Cardiac fibroblast (primary cell): ENCODE results near the gene EP300.

Source experiments
- DNase-seq, 2 donors: peaks; one replicate each; pipeline versions ENCODE4 v3.0.0 to v3.0.0-alpha.2; 2010; ENCODE audit warnings: low read depth in 2 of 2
- H3K4me3 ChIP-seq, 2 donors: replicated peaks in 1 of 2; 1 replicate in 1 of 2; 2 replicates in 1 of 2; pipeline ENCODE4 v1.5.1; 2011; ENCODE audit warnings: low read depth in 2 of 2, low read length in 2 of 2, mild to moderate bottlenecking in 2 of 2, moderate library complexity in 1 of 2
- TF ChIP-seq, protein P1 (sequence below): IDR thresholded peaks from one replicate; pipeline ENCODE4 v1.5.1; 2011; ENCODE audit warnings: low read depth, mild to moderate bottlenecking, low read length, inconsistent platforms

Gene EP300

DNA sequence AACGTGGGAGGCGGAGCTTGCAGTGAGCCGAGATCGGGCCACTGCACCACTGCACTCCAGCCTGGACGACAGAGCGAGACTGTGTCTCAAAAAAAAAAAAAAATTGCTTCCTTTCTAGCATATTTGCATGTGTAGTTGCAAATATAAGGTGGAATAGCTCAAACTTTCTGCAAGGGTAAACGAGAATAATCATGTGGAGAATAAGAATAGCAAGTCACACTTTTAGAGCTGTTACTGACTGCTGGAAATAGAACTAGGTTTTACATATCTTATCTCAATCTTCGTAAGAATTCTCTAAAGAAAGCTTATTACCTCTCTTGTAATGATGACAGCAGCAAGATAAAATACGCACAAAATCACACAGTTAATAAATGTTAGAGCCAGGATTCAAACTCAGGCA lies 114.3 kb downstream of the EP300 start:
- DNase-seq = no peak
- TF ChIP-seq, protein P1, sequence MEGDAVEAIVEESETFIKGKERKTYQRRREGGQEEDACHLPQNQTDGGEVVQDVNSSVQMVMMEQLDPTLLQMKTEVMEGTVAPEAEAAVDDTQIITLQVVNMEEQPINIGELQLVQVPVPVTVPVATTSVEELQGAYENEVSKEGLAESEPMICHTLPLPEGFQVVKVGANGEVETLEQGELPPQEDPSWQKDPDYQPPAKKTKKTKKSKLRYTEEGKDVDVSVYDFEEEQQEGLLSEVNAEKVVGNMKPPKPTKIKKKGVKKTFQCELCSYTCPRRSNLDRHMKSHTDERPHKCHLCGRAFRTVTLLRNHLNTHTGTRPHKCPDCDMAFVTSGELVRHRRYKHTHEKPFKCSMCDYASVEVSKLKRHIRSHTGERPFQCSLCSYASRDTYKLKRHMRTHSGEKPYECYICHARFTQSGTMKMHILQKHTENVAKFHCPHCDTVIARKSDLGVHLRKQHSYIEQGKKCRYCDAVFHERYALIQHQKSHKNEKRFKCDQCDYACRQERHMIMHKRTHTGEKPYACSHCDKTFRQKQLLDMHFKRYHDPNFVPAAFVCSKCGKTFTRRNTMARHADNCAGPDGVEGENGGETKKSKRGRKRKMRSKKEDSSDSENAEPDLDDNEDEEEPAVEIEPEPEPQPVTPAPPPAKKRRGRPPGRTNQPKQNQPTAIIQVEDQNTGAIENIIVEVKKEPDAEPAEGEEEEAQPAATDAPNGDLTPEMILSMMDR = no peak
- no peak overlapping the region for H3K4me3 ChIP-seq

- no peak for DNase-seq
- no peak overlapping the region for H3K4me3 ChIP-seq
- TF ChIP-seq, protein P1 = no peak
Observed at GRCh38 chr22:41215409-41215808, 123.0 kb downstream of the EP300 start.

GRCh38 chr22:41215926-41216325 lies 123.5 kb downstream of the EP300 start:
- no peak for DNase-seq
- TF ChIP-seq, protein P1 = no peak
- H3K4me3 ChIP-seq = peak overlapping the region in 1 of 2 donors; percentile 30

GRCh38 chr22:41216984-41217383 lies 124.6 kb downstream of the EP300 start:
- peak overlapping the region; percentile 15 to 40 for H3K4me3 ChIP-seq
- peak; percentile 32 to 40 for DNase-seq
- TF ChIP-seq, protein P1 = no peak

DNA sequence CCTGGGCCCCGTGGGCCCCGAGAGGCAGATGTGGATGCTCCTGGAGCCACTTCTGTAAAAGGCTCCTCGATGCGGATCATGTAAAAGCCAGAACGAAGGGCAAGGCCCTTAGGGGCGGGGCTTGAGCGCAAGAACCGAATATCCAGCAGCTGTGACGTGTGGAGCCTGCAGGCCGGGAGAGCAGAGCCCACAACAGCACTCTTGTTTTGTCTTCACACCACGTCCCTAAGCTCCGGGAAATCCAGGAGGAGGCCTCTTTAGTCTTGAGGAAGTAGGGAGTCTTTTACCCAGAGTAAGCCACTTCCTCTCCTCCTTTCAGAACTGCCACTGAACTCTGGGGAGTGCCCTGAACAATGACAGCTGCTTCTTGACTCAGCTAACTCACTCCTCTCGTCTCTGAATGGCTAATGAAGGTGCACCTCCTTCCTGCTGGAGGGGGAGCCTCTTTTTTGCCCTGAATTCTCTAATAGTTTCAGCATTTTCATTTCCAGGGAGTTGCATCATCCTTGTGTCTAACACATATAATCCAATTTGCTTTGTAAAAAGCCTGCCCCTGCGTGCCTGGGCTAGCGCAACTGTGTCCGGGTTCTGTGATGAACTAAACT lies 125.3 kb downstream of the EP300 start:
- DNase-seq = peak; percentile 92 to 93

DNA sequence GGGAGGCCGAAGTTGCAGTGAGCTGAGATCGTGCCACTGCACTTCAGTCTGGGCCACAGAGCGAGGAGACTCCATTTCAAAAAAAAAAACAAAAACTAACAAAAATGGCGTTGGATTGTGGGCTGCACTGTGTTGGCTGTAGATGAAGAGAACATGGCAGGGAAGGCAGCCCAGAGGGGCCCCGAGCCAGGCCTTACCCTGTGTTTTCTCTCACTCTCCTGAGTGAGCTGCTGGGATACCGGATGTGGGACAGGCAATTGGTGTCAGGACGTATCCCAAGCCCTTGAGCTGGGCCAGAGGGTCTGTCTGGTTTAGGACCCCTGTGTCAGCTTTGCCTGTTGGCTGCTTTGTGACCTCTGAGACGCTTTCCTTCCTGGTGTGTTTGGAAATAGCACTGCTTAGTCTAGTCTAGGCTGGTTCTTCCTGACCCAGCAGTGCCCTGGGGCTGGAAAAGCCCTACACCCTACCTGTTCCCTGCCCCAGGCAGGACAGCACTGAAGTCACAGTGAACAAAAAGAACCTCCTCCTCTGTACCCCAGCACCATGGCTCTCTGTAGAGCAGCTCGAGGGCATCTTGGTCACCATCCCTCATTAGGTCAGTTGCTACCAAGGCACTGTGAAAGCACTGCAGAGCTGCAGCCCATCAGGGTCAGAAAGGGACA lies 130.6 kb downstream of the EP300 start:
- H3K4me3 ChIP-seq = no peak overlapping the region
- TF ChIP-seq, protein P1 = no peak
- DNase-seq = no peak

More for the DNA sequence above, 125.3 kb downstream of the EP300 start:
- TF ChIP-seq, protein P1 = no peak
- peak overlapping the region; percentile 15 to 40 for H3K4me3 ChIP-seq
